HEK293 (cell line): ENCODE data around the gene MRPL21.

Experiments
- CTCF ChIA-PET: fragments of 350-600 bp; formaldehyde crosslinking; extraction: SDS; loops from one replicate; lab custom pipeline; 2021; ENCODE audit warnings: antibody characterized with exemption; lab: Yijun Ruan, JAX
- POLR2A ChIA-PET: fragments of 300-600 bp; formaldehyde crosslinking; extraction: SDS; loops from one replicate; lab custom pipeline; 2020; ENCODE audit warnings: antibody characterized with exemption, inconsistent platforms; lab: Yijun Ruan, JAX
- H3K27ac ChIP-seq: fragments of 200-500 bp; sonication (Bioruptor generic); 2 replicates; pipeline ENCODE4 v1.5.1; 2014; ENCODE audit warnings: low read depth, low read length, control low read depth, inconsistent platforms; ENCODE audit errors: extremely low read depth
- H3K36me3 ChIP-seq, 2 experiments: fragments of 200-500 bp in 1 of 2; sonication (Bioruptor generic) in 1 of 2; 1 replicate in 1 of 2; 2 replicates in 1 of 2; pipeline ENCODE4 v1.5.1; 2014 to 2017; ENCODE audit warnings: inconsistent platforms in 2 of 2, low read length in 2 of 2; ENCODE audit not compliant: control insufficient read depth in 2 of 2, insufficient read depth in 1 of 2
- H3K4me1 ChIP-seq: fragments of 200-500 bp; sonication (Bioruptor generic); 2 replicates; pipeline ENCODE4 v1.5.1; 2014; ENCODE audit warnings: mild to moderate bottlenecking, low read length, inconsistent platforms; ENCODE audit not compliant: control insufficient read depth, insufficient read depth
- H3K4me3 ChIP-seq: 2 replicates; pipeline ENCODE4 v1.5.1; 2011; ENCODE audit warnings: low read depth, mild to moderate bottlenecking, control low read depth, low read length, moderate library complexity
- H3K9me3 ChIP-seq: fragments of 200-500 bp; sonication (Bioruptor generic); 2 replicates; pipeline ENCODE4 v1.5.1; 2014; ENCODE audit warnings: low read depth, low read length, inconsistent platforms; ENCODE audit not compliant: control insufficient read depth, insufficient read depth
- EGR2 ChIP-seq: fragments of 450-650 bp; formaldehyde crosslinking; IDR thresholded peaks from 2 replicates; pipeline ENCODE4 v1.5.1; 2016; ENCODE audit warnings: low read depth, missing biosample characterization, missing genetic modification characterization
- GLI2 ChIP-seq: fragments of 450-650 bp; formaldehyde crosslinking; IDR thresholded peaks from 2 replicates; pipeline ENCODE4; 2017; ENCODE audit warnings: missing biosample characterization, missing genetic modification characterization, low read depth, borderline replicate concordance
- RBAK ChIP-seq: fragments of 450-650 bp; formaldehyde crosslinking; IDR thresholded peaks from 2 replicates; pipeline ENCODE4 v1.5.1; 2016; ENCODE audit warnings: missing biosample characterization, missing genetic modification characterization
- ZBTB10 ChIP-seq: fragments of 450-650 bp; formaldehyde crosslinking; IDR thresholded peaks from 2 replicates; pipeline ENCODE4 v1.5.1; 2016; ENCODE audit warnings: missing biosample characterization, missing genetic modification characterization
- ZFP37 ChIP-seq: fragments of 450-650 bp; formaldehyde crosslinking; IDR thresholded peaks from 2 replicates; pipeline ENCODE4 v1.5.1; 2016; ENCODE audit warnings: missing biosample characterization, missing genetic modification characterization
- ZNF248 ChIP-seq: fragments of 450-650 bp; formaldehyde crosslinking; IDR thresholded peaks from 2 replicates; pipeline ENCODE4 v1.5.1; 2017; ENCODE audit warnings: missing biosample characterization, missing genetic modification characterization
- ZNF37A ChIP-seq: fragments of 450-650 bp; IDR thresholded peaks from 2 replicates; pipeline ENCODE4 v1.5.1; 2018; ENCODE audit warnings: missing biosample characterization, missing genetic modification characterization
- ZNF48 ChIP-seq: fragments of 450-650 bp; formaldehyde crosslinking; IDR thresholded peaks from 2 replicates; pipeline ENCODE4 v1.5.1; 2016; ENCODE audit warnings: missing biosample characterization, missing genetic modification characterization
- ZNF677 ChIP-seq: fragments of 450-650 bp; IDR thresholded peaks from 2 replicates; pipeline ENCODE4 v1.5.0; 2018; ENCODE audit warnings: missing biosample characterization, mild to moderate bottlenecking, missing genetic modification characterization, moderate library complexity
- ZNF692 ChIP-seq: fragments of 450-650 bp; formaldehyde crosslinking; IDR thresholded peaks from 2 replicates; pipeline ENCODE4 v1.5.1; 2016; ENCODE audit warnings: missing biosample characterization, missing genetic modification characterization
- ZNF837 ChIP-seq: fragments of 450-650 bp; formaldehyde crosslinking; IDR thresholded peaks from 2 replicates; pipeline ENCODE4 v1.5.1; 2016; ENCODE audit warnings: missing biosample characterization, missing genetic modification characterization
- TF ChIP-seq, protein P1 (sequence below): fragments of 450-650 bp; IDR thresholded peaks from 2 replicates; pipeline ENCODE4 v1.5.1; 2018; ENCODE audit warnings: missing biosample characterization, missing genetic modification characterization
- TF ChIP-seq, protein P2 (sequence below): fragments of 450-650 bp; formaldehyde crosslinking; IDR thresholded peaks from 2 replicates; pipeline ENCODE4 v1.5.1; 2016; ENCODE audit warnings: missing biosample characterization, missing genetic modification characterization
- TF ChIP-seq, protein P3 (sequence below): fragments of 450-650 bp; formaldehyde crosslinking; IDR thresholded peaks from 2 replicates; pipeline ENCODE4 v1.5.1; 2016; ENCODE audit warnings: missing biosample characterization, missing genetic modification characterization

The MRPL21 gene

GRCh38 chr11:68931911-68932310, 28.3 kb upstream of the MRPL21 start:
- no peak overlapping the region for H3K27ac ChIP-seq
- POLR2A ChIA-PET, result no interaction called here

DNA sequence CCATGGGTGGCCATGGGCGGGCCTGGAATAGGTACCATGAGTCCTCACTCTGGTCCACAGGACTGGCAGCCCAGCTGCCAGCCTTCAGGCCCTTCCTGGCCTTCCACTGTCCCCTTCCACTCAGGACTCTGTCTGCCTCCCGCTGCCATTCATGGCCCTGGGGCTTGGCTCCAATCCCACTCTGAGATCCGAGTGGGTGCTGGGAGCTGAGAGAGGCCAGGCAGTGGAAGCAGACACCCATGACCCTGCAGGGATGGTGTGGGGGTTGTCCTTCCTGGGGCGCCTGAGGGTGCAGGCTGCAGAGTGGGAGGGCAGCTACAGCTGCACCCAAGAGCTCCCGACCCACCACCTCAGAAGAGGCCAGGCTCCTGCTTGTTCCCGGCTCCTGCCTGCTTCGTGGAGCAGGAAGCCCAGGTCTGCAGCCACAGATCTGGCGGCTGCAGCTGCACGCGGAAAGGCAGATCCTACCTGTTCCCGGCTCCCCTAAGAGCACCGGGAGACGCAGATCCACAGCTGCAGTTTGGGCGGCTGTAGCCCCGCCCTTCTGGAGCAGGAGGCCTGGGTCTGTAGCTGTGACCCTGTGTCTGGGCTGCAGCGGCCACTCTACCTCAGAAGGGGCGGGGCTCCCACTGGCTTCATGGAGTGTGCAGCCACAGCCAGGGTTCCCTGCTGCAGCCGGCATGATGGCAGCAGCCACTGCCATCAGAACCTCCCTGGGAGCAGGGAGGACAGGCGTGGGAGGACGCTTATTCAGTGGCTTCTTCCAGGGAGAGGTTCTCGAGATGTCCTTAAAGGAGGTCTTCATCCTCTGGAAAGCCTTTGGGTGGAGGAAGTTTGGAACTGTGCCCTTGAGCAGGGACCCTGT, 27.6 kb upstream of the MRPL21 start:
- Histone ChIP-seq H3K4me3 (no peak overlapping the region), H3K27ac (no peak overlapping the region), H3K36me3 (peaks cover 5 to 97% of the 10 kb centered on the region in 2 experiments; a peak in 2 of 3 replicates), H3K9me3 (no peaks in the 10 kb centered on the region), H3K4me1 (no peaks in the 10 kb centered on the region)
- ChIA-PET CTCF (interaction anchor here (0.5 kb wide), 1 partner anchor 490 kb away, joined by 3 read pairs; no protein-coding TSS in a partner anchor), POLR2A (no interaction called here)
- TF ChIP-seq ZNF677 (tag by site-specific recombination), result no peak
- TF ChIP-seq, protein P1, sequence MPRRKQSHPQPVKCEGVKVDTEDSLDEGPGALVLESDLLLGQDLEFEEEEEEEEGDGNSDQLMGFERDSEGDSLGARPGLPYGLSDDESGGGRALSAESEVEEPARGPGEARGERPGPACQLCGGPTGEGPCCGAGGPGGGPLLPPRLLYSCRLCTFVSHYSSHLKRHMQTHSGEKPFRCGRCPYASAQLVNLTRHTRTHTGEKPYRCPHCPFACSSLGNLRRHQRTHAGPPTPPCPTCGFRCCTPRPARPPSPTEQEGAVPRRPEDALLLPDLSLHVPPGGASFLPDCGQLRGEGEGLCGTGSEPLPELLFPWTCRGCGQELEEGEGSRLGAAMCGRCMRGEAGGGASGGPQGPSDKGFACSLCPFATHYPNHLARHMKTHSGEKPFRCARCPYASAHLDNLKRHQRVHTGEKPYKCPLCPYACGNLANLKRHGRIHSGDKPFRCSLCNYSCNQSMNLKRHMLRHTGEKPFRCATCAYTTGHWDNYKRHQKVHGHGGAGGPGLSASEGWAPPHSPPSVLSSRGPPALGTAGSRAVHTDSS (tag by site-specific recombination), result no peak
- TF ChIP-seq, protein P2, sequence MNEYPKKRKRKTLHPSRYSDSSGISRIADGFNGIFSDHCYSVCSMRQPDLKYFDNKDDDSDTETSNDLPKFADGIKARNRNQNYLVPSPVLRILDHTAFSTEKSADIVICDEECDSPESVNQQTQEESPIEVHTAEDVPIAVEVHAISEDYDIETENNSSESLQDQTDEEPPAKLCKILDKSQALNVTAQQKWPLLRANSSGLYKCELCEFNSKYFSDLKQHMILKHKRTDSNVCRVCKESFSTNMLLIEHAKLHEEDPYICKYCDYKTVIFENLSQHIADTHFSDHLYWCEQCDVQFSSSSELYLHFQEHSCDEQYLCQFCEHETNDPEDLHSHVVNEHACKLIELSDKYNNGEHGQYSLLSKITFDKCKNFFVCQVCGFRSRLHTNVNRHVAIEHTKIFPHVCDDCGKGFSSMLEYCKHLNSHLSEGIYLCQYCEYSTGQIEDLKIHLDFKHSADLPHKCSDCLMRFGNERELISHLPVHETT (tag by site-specific recombination), result no peak
- TF ChIP-seq ZNF48 (tag by site-specific recombination), result no peak
- no peak for TF ChIP-seq ZFP37 (tag by site-specific recombination)
- no peak for TF ChIP-seq RBAK (tag by site-specific recombination)
- no peak for TF ChIP-seq GLI2
- TF ChIP-seq ZNF248, result no peak
- no peak for TF ChIP-seq ZNF37A (tag by site-specific recombination)

More at GRCh38 chr11:68931911-68932310, 28.3 kb upstream of the MRPL21 start:
- Histone ChIP-seq H3K36me3 (peaks cover 1 to 99% of the 10 kb centered on the region in 2 experiments; a peak in 2 of 3 replicates), H3K9me3 (no peaks in the 10 kb centered on the region), H3K4me3 (no peak overlapping the region), H3K4me1 (no peaks in the 10 kb centered on the region)
- CTCF ChIA-PET, result interaction anchor here (0.5 kb wide), 2 partner anchors 41 to 490 kb away, joined by 3 read pairs; no protein-coding TSS in a partner anchor
- TF ChIP-seq ZNF692 (tag by site-specific recombination) (no peak), ZBTB10 (tag by site-specific recombination) (no peak), EGR2 (tag by site-specific recombination) (peak; percentile 78; the same call in 1 of the 2 replicates), ZNF837 (tag by site-specific recombination) (no peak)
- TF ChIP-seq, protein P2 (tag by site-specific recombination), result no peak
- TF ChIP-seq, protein P3, sequence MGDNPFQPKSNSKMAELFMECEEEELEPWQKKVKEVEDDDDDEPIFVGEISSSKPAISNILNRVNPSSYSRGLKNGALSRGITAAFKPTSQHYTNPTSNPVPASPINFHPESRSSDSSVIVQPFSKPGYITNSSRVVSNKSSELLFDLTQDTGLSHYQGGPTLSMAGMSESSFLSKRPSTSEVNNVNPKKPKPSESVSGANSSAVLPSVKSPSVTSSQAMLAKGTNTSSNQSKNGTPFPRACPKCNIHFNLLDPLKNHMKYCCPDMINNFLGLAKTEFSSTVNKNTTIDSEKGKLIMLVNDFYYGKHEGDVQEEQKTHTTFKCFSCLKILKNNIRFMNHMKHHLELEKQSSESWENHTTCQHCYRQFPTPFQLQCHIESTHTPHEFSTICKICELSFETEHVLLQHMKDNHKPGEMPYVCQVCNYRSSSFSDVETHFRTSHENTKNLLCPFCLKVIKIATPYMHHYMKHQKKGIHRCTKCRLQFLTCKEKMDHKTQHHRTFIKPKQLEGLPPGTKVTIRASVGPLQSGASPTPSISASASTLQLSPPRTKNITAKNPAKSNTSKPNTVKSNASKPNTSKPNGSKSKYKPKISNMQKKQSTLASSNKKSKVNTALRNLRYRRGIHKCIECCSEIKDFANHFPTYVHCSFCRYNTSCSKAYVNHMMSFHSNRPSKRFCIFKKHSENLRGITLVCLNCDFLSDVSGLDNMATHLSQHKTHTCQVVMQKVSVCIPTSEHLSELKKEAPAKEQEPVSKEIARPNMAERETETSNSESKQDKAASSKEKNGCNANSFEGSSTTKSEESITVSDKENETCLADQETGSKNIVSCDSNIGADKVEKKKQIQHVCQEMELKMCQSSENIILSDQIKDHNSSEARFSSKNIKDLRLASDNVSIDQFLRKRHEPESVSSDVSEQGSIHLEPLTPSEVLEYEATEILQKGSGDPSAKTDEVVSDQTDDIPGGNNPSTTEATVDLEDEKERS (tag by site-specific recombination), result no peak
